GM12801 (cell line): ENCODE data around the gene HPD.

Source experiments
- TF ChIP-seq, protein P1 (sequence below): IDR thresholded peaks from one replicate; pipeline ENCODE4 v1.5.1; 2011; ENCODE audit warnings: control low read depth; ENCODE audit not compliant: insufficient read length; ENCODE audit errors: extremely low read depth

The HPD gene

GRCh38 chr12:121892673-121893561, 34.3 kb upstream of the HPD start:
- TF ChIP-seq, protein P1, sequence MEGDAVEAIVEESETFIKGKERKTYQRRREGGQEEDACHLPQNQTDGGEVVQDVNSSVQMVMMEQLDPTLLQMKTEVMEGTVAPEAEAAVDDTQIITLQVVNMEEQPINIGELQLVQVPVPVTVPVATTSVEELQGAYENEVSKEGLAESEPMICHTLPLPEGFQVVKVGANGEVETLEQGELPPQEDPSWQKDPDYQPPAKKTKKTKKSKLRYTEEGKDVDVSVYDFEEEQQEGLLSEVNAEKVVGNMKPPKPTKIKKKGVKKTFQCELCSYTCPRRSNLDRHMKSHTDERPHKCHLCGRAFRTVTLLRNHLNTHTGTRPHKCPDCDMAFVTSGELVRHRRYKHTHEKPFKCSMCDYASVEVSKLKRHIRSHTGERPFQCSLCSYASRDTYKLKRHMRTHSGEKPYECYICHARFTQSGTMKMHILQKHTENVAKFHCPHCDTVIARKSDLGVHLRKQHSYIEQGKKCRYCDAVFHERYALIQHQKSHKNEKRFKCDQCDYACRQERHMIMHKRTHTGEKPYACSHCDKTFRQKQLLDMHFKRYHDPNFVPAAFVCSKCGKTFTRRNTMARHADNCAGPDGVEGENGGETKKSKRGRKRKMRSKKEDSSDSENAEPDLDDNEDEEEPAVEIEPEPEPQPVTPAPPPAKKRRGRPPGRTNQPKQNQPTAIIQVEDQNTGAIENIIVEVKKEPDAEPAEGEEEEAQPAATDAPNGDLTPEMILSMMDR = no peak

DNA sequence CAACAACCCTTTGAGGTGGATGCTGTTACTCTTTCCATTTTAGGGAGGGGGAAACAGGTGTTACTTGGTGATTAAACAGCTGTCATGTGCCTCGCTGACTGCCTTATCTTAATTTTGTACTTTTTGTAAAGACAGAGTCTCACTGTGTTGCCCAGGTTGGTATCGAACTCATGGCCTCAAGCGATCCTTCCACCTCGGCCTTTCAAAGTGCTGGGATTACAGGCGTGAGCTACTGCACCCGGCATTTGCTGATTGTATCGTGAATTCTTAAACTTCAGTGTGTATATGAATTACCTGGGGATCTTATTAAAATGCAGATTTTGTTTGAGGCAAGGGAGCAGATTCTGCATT, 30.6 kb upstream of the HPD start:
- TF ChIP-seq, protein P1 = no peak

GRCh38 chr12:121888478-121889273, 30.0 kb upstream of the HPD start, which contains the start of gene PSMD9:
Gene PSMD9, plus strand, starts transcription at chr12:121888790. Its CDS starts 67 bp downstream, at chr12:121888857.
- TF ChIP-seq, protein P1 = no peak

DNA sequence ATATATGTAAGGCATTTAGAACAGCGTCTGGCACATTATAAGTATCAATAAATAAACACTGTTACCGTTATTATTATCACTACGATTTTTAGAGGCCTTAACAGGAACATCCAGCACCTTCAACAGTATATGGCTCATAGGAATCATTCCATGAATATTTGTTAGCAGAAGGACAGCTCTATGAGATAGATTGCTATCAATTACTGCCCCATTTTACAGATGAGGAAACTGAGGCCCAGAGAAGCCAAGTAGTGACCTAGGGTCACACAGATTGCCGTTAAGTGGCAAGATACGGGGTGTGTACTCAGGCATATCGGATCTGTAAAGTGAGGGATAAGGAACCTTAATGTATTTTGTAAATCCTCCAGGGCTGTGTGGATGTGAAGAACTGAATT, 29.4 kb upstream of the HPD start:
- TF ChIP-seq, protein P1 = no peak

- TF ChIP-seq, protein P1 = no peak
Observed at GRCh38 chr12:121883315-121883660, 24.6 kb upstream of the HPD start.

GRCh38 chr12:121875582-121875981, 16.9 kb upstream of the HPD start:
- TF ChIP-seq, protein P1 = no peak

DNA sequence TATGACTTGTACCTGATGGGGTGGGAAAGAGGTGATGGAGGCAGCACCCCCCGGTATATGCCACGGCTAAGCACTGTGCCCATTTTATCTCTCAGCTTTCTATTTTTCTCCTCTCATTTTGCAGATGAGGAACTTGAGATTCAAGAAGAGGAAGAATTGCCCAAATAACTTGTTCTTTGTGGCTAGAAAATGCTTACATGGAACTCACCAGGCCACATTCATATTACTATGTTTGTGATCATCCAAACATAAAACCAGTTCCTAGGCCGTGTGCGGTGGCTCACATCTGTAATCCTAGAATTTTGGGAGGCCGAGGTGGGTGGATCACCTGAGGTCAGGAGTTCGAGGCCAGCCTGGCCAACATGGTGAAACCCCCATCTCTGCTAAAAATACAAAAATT, 15.4 kb upstream of the HPD start:
- TF ChIP-seq, protein P1 = no peak
